HepG2 (cell line): ENCODE data around the gene DCAF8.

Experiments
- CBX1 ChIP-seq: IDR thresholded peaks from one replicate; pipeline ENCODE4 v1.6.1; 2016; ENCODE audit warnings: antibody characterized with exemption, low read depth
- EED ChIP-seq: sonication (generic); formaldehyde crosslinking; IDR thresholded peaks from 2 replicates; pipeline ENCODE4 v1.5.0; 2020; ENCODE audit warnings: mild to moderate bottlenecking, missing genetic modification reagents
- ELF4 ChIP-seq: sonication (generic); formaldehyde crosslinking; IDR thresholded peaks from 2 replicates; pipeline ENCODE4 v1.5.0; 2020; ENCODE audit warnings: missing genetic modification reagents, mild to moderate bottlenecking, moderate library complexity, borderline replicate concordance
- EP300 ChIP-seq, 3 experiments: sonication (generic) in 1 of 3; formaldehyde crosslinking in 1 of 3; IDR thresholded peaks; 2 replicates each; pipeline versions ENCODE4 v1.5.1 to v1.6.1; 2011 to 2020; ENCODE audit warnings: low read depth in 2 of 3, low read length in 2 of 3, borderline replicate concordance in 1 of 3, improper control_type of control experiment in 1 of 3, mild to moderate bottlenecking in 1 of 3, missing genetic modification reagents in 1 of 3, moderate library complexity in 1 of 3
- GPN1 ChIP-seq: sonication (generic); formaldehyde crosslinking; IDR thresholded peaks from 2 replicates; pipeline ENCODE4 v1.5.1; 2020; ENCODE audit warnings: missing genetic modification reagents, borderline replicate concordance
- KAT8 ChIP-seq: IDR thresholded peaks from 2 replicates; pipeline ENCODE4 v1.6.1; 2016; ENCODE audit warnings: missing genetic modification reagents, missing compliant biosample characterization
- MIER2 ChIP-seq: IDR thresholded peaks from 2 replicates; pipeline ENCODE4 v1.6.1; 2016; ENCODE audit warnings: missing biosample characterization, missing genetic modification reagents
- RAD51 ChIP-seq: fragments of 450-650 bp; IDR thresholded peaks from 2 replicates; pipeline ENCODE4 v1.6.1; 2016; ENCODE audit warnings: borderline replicate concordance
- ZFYVE20 ChIP-seq: sonication (generic); formaldehyde crosslinking; IDR thresholded peaks from 2 replicates; pipeline ENCODE4 v1.8.0; 2023; ENCODE audit warnings: low read depth, mild to moderate bottlenecking, moderate library complexity, missing genetic modification reagents, borderline replicate concordance
- ZNF121 ChIP-seq: sonication (generic); formaldehyde crosslinking; IDR thresholded peaks from 2 replicates; pipeline ENCODE4 v1.5.0; 2020; ENCODE audit warnings: mild to moderate bottlenecking, missing genetic modification reagents
- ZNF552 ChIP-seq: sonication (generic); formaldehyde crosslinking; IDR thresholded peaks from 2 replicates; pipeline ENCODE4 v1.9.0; 2022; ENCODE audit warnings: missing genetic modification reagents, mild to moderate bottlenecking, borderline replicate concordance
- TF ChIP-seq, protein P1 (sequence below): sonication (generic); formaldehyde crosslinking; IDR thresholded peaks from 2 replicates; pipeline ENCODE4 v1.8.1; 2023; ENCODE audit warnings: mild to moderate bottlenecking, missing genetic modification reagents, borderline replicate concordance
- TF ChIP-seq, protein P2 (sequence below): sonication (generic); formaldehyde crosslinking; IDR thresholded peaks from 2 replicates; pipeline ENCODE4 v1.5.0; 2020; ENCODE audit warnings: mild to moderate bottlenecking, missing genetic modification reagents, moderate library complexity

DNA sequence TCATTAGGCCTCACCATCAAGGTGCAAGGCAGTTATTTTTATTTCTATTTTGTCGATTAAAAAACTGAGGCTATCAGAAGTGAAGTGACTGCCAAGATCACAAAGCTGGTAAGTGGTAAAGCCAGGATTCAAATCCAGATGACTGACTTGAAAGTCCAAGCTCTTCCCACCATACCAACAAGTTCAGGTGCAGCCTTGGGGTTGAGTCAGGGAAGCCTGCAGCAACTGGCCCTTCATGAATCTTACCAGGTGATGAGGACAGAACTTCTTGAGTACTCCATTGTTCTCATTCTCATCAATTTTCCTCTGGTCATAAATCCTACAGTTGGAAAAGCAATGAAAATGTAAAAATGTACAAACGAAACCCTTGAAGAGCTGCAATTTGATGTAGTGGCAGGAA lies 37.0 kb downstream of the DCAF8 start:
- TF ChIP-seq, protein P1, sequence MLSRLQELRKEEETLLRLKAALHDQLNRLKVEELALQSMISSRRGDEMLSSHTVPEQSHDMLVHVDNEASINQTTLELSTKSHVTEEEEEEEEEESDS (CRISPR knock-in tag) = no peak
- TF ChIP-seq EP300 (IDR thresholded peaks at IDR 0.05; ENCODE audit: low read depth in 2 of 2, low read length in 2 of 2) = no peak
- TF ChIP-seq EP300 (CRISPR knock-in tag; IDR thresholded peaks at IDR 0.05; ENCODE audit: borderline replicate concordance) = no peak
- TF ChIP-seq EED = no peak
- no peak for TF ChIP-seq KAT8 (CRISPR knock-in tag)
- no peak for TF ChIP-seq ZFYVE20 (CRISPR knock-in tag)
- no peak for TF ChIP-seq ZNF121 (CRISPR knock-in tag)
- TF ChIP-seq ZNF552 (CRISPR knock-in tag) = no peak
- TF ChIP-seq, protein P2, sequence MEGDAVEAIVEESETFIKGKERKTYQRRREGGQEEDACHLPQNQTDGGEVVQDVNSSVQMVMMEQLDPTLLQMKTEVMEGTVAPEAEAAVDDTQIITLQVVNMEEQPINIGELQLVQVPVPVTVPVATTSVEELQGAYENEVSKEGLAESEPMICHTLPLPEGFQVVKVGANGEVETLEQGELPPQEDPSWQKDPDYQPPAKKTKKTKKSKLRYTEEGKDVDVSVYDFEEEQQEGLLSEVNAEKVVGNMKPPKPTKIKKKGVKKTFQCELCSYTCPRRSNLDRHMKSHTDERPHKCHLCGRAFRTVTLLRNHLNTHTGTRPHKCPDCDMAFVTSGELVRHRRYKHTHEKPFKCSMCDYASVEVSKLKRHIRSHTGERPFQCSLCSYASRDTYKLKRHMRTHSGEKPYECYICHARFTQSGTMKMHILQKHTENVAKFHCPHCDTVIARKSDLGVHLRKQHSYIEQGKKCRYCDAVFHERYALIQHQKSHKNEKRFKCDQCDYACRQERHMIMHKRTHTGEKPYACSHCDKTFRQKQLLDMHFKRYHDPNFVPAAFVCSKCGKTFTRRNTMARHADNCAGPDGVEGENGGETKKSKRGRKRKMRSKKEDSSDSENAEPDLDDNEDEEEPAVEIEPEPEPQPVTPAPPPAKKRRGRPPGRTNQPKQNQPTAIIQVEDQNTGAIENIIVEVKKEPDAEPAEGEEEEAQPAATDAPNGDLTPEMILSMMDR (CRISPR knock-in tag) = no peak
- TF ChIP-seq MIER2 (CRISPR knock-in tag) = no peak
- no peak for TF ChIP-seq ELF4 (CRISPR knock-in tag)
- no peak for TF ChIP-seq CBX1
- TF ChIP-seq GPN1 (CRISPR knock-in tag) = no peak
- no peak for TF ChIP-seq RAD51
